ENCODE measurements around the gene LRRC23. TPM values are rescaled to one million over a fixed set of nuclear protein-coding genes. Genes with fewer than 3 reads are reported as not detected.

The LRRC23 gene
- total and polyA plus RNA-seq, 2 of the 13 experiments (the other 11 are each of a cell fraction or from before 2014, with no cell fraction given) = 6.0 to 7.8 TPM

DNA sequence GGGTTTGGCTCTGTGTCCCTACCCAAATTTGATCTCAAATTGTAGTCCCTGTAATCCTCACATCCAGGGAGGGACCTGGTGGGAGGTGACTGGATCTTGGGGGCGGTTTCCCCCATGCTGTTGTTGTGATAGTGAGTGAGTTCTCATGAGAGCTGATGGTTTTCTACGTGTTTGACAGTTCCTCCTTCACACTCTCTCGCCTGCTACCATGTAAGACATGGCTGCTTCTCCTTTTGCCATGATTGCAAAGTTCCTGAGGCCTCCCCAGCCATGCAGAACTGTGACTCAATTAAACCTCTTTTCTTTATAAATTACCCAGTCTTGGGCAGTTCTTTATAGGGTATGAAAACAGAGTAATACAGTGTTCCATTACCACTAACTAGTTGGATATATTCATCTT, 10.3 kb upstream of the LRRC23 start (continued):
- TF ChIP-seq BCL6 (CRISPR knock-in tag; IDR thresholded peaks at IDR 0.05) (no peak), MATR3 (CRISPR knock-in tag; IDR thresholded peaks at IDR 0.05) (no peak), YEATS2 (CRISPR knock-in tag; IDR thresholded peaks at IDR 0.05; ENCODE audit: borderline replicate concordance) (no peak)
- TF ChIP-seq, protein P1, sequence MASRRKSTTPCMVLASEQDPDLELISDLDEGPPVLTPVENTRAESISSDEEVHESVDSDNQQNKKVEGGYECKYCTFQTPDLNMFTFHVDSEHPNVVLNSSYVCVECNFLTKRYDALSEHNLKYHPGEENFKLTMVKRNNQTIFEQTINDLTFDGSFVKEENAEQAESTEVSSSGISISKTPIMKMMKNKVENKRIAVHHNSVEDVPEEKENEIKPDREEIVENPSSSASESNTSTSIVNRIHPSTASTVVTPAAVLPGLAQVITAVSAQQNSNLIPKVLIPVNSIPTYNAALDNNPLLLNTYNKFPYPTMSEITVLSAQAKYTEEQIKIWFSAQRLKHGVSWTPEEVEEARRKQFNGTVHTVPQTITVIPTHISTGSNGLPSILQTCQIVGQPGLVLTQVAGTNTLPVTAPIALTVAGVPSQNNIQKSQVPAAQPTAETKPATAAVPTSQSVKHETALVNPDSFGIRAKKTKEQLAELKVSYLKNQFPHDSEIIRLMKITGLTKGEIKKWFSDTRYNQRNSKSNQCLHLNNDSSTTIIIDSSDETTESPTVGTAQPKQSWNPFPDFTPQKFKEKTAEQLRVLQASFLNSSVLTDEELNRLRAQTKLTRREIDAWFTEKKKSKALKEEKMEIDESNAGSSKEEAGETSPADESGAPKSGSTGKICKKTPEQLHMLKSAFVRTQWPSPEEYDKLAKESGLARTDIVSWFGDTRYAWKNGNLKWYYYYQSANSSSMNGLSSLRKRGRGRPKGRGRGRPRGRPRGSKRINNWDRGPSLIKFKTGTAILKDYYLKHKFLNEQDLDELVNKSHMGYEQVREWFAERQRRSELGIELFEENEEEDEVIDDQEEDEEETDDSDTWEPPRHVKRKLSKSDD (CRISPR knock-in tag; IDR thresholded peaks at IDR 0.05; ENCODE audit: low read depth) = no peak

DNA sequence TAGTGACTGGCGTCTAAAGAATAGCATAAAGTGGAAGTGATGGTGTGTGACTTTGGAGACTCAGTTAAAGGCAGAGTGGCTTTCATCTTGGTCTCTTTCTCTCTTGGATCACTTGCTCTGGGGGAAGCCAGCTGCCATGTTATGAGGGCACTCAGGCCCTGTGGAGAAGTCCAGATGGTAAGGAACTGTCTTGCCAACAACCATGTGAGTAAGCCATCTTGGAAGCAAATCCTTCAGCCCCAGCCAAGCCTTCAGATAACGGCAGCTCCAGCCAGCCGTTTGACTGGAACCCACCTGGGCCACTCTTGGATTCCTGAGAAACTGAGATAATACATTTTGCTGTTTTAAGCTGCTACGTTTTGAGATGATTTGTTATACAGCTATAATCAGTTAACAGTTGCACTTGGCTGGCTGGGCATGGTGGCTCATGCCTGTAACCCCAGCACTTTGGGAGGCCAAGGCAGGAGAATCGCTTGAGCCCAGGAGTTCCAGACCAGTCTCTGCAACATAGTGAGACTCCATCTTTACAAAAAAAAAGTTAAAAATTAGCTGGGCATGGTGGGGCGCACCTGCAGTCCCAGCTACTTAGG, 7.7 kb upstream of the LRRC23 start:
- no peaks in the 10 kb centered on the region for H3K27me3 ChIP-seq (ENCODE audit: control insufficient read depth in 1 of 2, insufficient read depth in 2 of 2, low read length in 2 of 2)
- H3K4me1 ChIP-seq (ENCODE audit: insufficient read depth, low read length) = peaks cover 35% of the 10 kb centered on the region
- in situ Hi-C loops (cut with HindIII; ENCODE audit: extremely low pct_ligation_motif_present, low pct_unique_long_range_greater_than_20kb) (no loop called here), intact Hi-C loops (cut with micrococcal nuclease; ENCODE audit: unreplicated experiment) (no loop called here)
- no peak overlapping the region for H2AFZ ChIP-seq (ENCODE audit: low read length)
- ATAC-seq = no peak
- no peak for FAIRE-seq
- DNase-seq (ENCODE audit: low spot score) = no peak
- 84% methylated on average over 6 of the region's 6 CpGs for WGBS (ENCODE audit: low lambda C conversion rate)
- no peak overlapping the region for H3K9ac ChIP-seq (ENCODE audit: insufficient read depth, low read depth, low read length)
- H3K36me3 ChIP-seq (replicated peaks in 1 of 2; ENCODE audit: control insufficient read depth in 1 of 2, insufficient read depth in 2 of 2, low read length in 2 of 2) = no peaks in the 10 kb centered on the region
- no TSS peak for BruUV-seq (replicated peaks)
- no peak overlapping the region for H3K4me3 ChIP-seq (replicated peaks in 1 of 3; ENCODE audit: insufficient read depth in 1 of 3, low read depth in 2 of 3, low read length in 3 of 3)
- H3K9me3 ChIP-seq (ENCODE audit: low read length) = no peaks in the 10 kb centered on the region
- CTCF ChIA-PET (ENCODE audit: low intra/inter-chr PET ratio, low total read pairs) = no interaction called here
- no peak overlapping the region for H3K27ac ChIP-seq (ENCODE audit: extremely low read length, insufficient read depth, low read length)
- no peak overlapping the region for H3K4me2 ChIP-seq (ENCODE audit: low read depth, low read length)
- H4K20me1 ChIP-seq (ENCODE audit: insufficient read depth, low read length) = no peaks in the 10 kb centered on the region
- POLR2A ChIA-PET = no interaction called here
- H3K79me2 ChIP-seq (ENCODE audit: insufficient read depth, low read length) = no peaks in the 10 kb centered on the region
- TF ChIP-seq ZBTB20 (CRISPR knock-in tag; IDR thresholded peaks at IDR 0.05; ENCODE audit: borderline replicate concordance, low read depth) (no peak), ZNF337 (CRISPR knock-in tag; IDR thresholded peaks at IDR 0.05; ENCODE audit: borderline replicate concordance, low read depth) (no peak), KLF13 (CRISPR knock-in tag; IDR thresholded peaks at IDR 0.05) (no peak)
- TF ChIP-seq, protein P2, sequence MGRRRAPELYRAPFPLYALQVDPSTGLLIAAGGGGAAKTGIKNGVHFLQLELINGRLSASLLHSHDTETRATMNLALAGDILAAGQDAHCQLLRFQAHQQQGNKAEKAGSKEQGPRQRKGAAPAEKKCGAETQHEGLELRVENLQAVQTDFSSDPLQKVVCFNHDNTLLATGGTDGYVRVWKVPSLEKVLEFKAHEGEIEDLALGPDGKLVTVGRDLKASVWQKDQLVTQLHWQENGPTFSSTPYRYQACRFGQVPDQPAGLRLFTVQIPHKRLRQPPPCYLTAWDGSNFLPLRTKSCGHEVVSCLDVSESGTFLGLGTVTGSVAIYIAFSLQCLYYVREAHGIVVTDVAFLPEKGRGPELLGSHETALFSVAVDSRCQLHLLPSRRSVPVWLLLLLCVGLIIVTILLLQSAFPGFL (CRISPR knock-in tag; IDR thresholded peaks at IDR 0.05) = no peak
- TF ChIP-seq, protein P3, sequence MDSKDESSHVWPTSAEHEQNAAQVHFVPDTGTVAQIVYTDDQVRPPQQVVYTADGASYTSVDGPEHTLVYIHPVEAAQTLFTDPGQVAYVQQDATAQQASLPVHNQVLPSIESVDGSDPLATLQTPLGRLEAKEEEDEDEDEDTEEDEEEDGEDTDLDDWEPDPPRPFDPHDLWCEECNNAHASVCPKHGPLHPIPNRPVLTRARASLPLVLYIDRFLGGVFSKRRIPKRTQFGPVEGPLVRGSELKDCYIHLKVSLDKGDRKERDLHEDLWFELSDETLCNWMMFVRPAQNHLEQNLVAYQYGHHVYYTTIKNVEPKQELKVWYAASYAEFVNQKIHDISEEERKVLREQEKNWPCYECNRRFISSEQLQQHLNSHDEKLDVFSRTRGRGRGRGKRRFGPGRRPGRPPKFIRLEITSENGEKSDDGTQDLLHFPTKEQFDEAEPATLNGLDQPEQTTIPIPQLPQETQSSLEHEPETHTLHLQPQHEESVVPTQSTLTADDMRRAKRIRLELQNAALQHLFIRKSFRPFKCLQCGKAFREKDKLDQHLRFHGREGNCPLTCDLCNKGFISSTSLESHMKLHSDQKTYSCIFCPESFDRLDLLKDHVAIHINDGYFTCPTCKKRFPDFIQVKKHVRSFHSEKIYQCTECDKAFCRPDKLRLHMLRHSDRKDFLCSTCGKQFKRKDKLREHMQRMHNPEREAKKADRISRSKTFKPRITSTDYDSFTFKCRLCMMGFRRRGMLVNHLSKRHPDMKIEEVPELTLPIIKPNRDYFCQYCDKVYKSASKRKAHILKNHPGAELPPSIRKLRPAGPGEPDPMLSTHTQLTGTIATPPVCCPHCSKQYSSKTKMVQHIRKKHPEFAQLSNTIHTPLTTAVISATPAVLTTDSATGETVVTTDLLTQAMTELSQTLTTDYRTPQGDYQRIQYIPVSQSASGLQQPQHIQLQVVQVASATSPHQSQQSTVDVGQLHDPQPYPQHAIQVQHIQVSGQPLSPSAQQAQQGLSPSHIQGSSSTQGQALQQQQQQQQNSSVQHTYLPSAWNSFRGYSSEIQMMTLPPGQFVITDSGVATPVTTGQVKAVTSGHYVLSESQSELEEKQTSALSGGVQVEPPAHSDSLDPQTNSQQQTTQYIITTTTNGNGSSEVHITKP (CRISPR knock-in tag; IDR thresholded peaks at IDR 0.05; ENCODE audit: low read depth) = no peak
- TF ChIP-seq, protein P4, sequence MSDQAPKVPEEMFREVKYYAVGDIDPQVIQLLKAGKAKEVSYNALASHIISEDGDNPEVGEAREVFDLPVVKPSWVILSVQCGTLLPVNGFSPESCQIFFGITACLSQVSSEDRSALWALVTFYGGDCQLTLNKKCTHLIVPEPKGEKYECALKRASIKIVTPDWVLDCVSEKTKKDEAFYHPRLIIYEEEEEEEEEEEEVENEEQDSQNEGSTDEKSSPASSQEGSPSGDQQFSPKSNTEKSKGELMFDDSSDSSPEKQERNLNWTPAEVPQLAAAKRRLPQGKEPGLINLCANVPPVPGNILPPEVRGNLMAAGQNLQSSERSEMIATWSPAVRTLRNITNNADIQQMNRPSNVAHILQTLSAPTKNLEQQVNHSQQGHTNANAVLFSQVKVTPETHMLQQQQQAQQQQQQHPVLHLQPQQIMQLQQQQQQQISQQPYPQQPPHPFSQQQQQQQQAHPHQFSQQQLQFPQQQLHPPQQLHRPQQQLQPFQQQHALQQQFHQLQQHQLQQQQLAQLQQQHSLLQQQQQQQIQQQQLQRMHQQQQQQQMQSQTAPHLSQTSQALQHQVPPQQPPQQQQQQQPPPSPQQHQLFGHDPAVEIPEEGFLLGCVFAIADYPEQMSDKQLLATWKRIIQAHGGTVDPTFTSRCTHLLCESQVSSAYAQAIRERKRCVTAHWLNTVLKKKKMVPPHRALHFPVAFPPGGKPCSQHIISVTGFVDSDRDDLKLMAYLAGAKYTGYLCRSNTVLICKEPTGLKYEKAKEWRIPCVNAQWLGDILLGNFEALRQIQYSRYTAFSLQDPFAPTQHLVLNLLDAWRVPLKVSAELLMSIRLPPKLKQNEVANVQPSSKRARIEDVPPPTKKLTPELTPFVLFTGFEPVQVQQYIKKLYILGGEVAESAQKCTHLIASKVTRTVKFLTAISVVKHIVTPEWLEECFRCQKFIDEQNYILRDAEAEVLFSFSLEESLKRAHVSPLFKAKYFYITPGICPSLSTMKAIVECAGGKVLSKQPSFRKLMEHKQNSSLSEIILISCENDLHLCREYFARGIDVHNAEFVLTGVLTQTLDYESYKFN (CRISPR knock-in tag; conservative IDR thresholded peaks at IDR 0.05) = no peak
